HAP-1 (cell line): Measurements from ENCODE around the gene PIN1.

ENCODE experiments used
- DNase-seq, 2 experiments: peaks; one replicate each; pipeline ENCODE4 v3.0.0-alpha.2; 2016 to 2020; ENCODE audit warnings: low spot score in 2 of 2
- H3K27me3 ChIP-seq: fragments of 250-450 bp; sonication (Bioruptor Pico); 2 replicates; pipeline ENCODE4 v1.5.1; 2020; ENCODE audit warnings: low read depth, mild to moderate bottlenecking, moderate library complexity
- H3K36me3 ChIP-seq: fragments of 250-450 bp; sonication (Bioruptor Pico); replicated peaks from 2 replicates; pipeline ENCODE4 v1.5.1; 2020; ENCODE audit warnings: mild to moderate bottlenecking
- H3K4me1 ChIP-seq: fragments of 250-450 bp; sonication (Bioruptor Pico); 2 replicates; pipeline ENCODE4 v1.5.1; 2020; ENCODE audit warnings: mild to moderate bottlenecking
- H3K4me3 ChIP-seq: fragments of 250-450 bp; sonication (Bioruptor Pico); 2 replicates; pipeline ENCODE4 v1.5.1; 2020; ENCODE audit warnings: mild to moderate bottlenecking, moderate library complexity
- H3K9me3 ChIP-seq: fragments of 250-450 bp; sonication (Bioruptor Pico); 2 replicates; pipeline ENCODE4 v1.5.1; 2020; ENCODE audit warnings: mild to moderate bottlenecking, moderate library complexity
- in situ Hi-C: fragments of 300-500 bp; cut with MboI; formaldehyde crosslinking; loops from 3 replicates; pipeline ENCODE4 v1.14.3; 2020; ENCODE audit warnings: low sequenced_read_pairs, inconsistent platforms, mixed read lengths

PIN1 gene

GRCh38 chr19:9875031-9875627 lies 40.0 kb downstream of the PIN1 start:
- H3K27me3 ChIP-seq: no peaks in the 10 kb centered on the region

GRCh38 chr19:9875796-9876195 lies 40.7 kb downstream of the PIN1 start:
- Histone ChIP-seq H3K36me3 (no peaks in the 10 kb centered on the region), H3K4me1 (no peaks in the 10 kb centered on the region), H3K4me3 (no peak overlapping the region), H3K9me3 (no peaks in the 10 kb centered on the region), H3K27me3 (no peaks in the 10 kb centered on the region)
- in situ Hi-C loops: no loop called here
- no peak for DNase-seq

More at GRCh38 chr19:9875031-9875627, 40.0 kb downstream of the PIN1 start:
- Histone ChIP-seq H3K4me3 (no peak overlapping the region), H3K9me3 (no peaks in the 10 kb centered on the region), H3K4me1 (no peaks in the 10 kb centered on the region), H3K36me3 (no peaks in the 10 kb centered on the region)
- in situ Hi-C loops: no loop called here
- no peak for DNase-seq

- peaks cover 3% of the 10 kb centered on the region; the same call in 1 of the 2 replicates for H3K4me1 ChIP-seq
- H3K4me3 ChIP-seq: no peak overlapping the region
- H3K9me3 ChIP-seq: no peaks in the 10 kb centered on the region
- in situ Hi-C loops: no loop called here
- H3K27me3 ChIP-seq: no peaks in the 10 kb centered on the region
- DNase-seq: no peak
- no peaks in the 10 kb centered on the region for H3K36me3 ChIP-seq
These were observed 42.8 kb downstream of the PIN1 start for GRCh38 chr19:9877780-9878510.

GRCh38 chr19:9878511-9879196 lies 43.5 kb downstream of the PIN1 start:
- H3K4me3 ChIP-seq: no peak overlapping the region
- H3K27me3 ChIP-seq: no peaks in the 10 kb centered on the region
- no peaks in the 10 kb centered on the region for H3K36me3 ChIP-seq
- no peak for DNase-seq
- no peaks in the 10 kb centered on the region for H3K9me3 ChIP-seq
- in situ Hi-C loops: no loop called here
- H3K4me1 ChIP-seq: peaks cover 3% of the 10 kb centered on the region; the same call in 1 of the 2 replicates

GRCh38 chr19:9881720-9882119 lies 46.6 kb downstream of the PIN1 start:
- DNase-seq: peak; percentile 72 to 73
- no peaks in the 10 kb centered on the region for H3K27me3 ChIP-seq
- in situ Hi-C loops: no loop called here
- no peaks in the 10 kb centered on the region for H3K36me3 ChIP-seq
- H3K4me1 ChIP-seq: peaks cover 3% of the 10 kb centered on the region; the same call in 1 of the 2 replicates
- no peaks in the 10 kb centered on the region for H3K9me3 ChIP-seq
- no peak overlapping the region for H3K4me3 ChIP-seq

GRCh38 chr19:9883231-9883758 lies 48.2 kb downstream of the PIN1 start:
- no peak overlapping the region for H3K4me3 ChIP-seq
- in situ Hi-C loops: no loop called here
- H3K4me1 ChIP-seq: peaks cover 3% of the 10 kb centered on the region; the same call in 1 of the 2 replicates
- no peaks in the 10 kb centered on the region for H3K36me3 ChIP-seq
- no peaks in the 10 kb centered on the region for H3K27me3 ChIP-seq
- DNase-seq: no peak
- no peaks in the 10 kb centered on the region for H3K9me3 ChIP-seq

- Histone ChIP-seq H3K27me3 (no peaks in the 10 kb centered on the region), H3K4me3 (no peak overlapping the region), H3K9me3 (no peaks in the 10 kb centered on the region), H3K36me3 (no peaks in the 10 kb centered on the region), H3K4me1 (peaks cover 3% of the 10 kb centered on the region; the same call in 1 of the 2 replicates)
- in situ Hi-C loops: no loop called here
- DNase-seq: no peak
These were observed 48.6 kb downstream of the PIN1 start for GRCh38 chr19:9883764-9884163.

GRCh38 chr19:9885077-9885552 lies 50.0 kb downstream of the PIN1 start:
- Histone ChIP-seq H3K9me3 (no peaks in the 10 kb centered on the region), H3K4me1 (peaks cover 3% of the 10 kb centered on the region; the same call in 1 of the 2 replicates), H3K36me3 (no peaks in the 10 kb centered on the region), H3K27me3 (no peaks in the 10 kb centered on the region), H3K4me3 (no peak overlapping the region)
- in situ Hi-C loops: no loop called here
- peak in 1 of 2 experiments; percentile 14 for DNase-seq

- no peaks in the 10 kb centered on the region for H3K27me3 ChIP-seq
These were observed 56.7 kb downstream of the PIN1 start for GRCh38 chr19:9891609-9892373.

More at GRCh38 chr19:9891609-9892373, 56.7 kb downstream of the PIN1 start:
- H3K4me1 ChIP-seq: no peaks in the 10 kb centered on the region
- in situ Hi-C loops: no loop called here
- DNase-seq: no peak
- no peaks in the 10 kb centered on the region for H3K9me3 ChIP-seq
- no peaks in the 10 kb centered on the region for H3K36me3 ChIP-seq
- no peak overlapping the region for H3K4me3 ChIP-seq
